ENCODE results near the gene GTF3C4.
A peak's percentile ranks its signal among the peaks of the same experiment; 100 is the strongest.

Gene GTF3C4, protein sequence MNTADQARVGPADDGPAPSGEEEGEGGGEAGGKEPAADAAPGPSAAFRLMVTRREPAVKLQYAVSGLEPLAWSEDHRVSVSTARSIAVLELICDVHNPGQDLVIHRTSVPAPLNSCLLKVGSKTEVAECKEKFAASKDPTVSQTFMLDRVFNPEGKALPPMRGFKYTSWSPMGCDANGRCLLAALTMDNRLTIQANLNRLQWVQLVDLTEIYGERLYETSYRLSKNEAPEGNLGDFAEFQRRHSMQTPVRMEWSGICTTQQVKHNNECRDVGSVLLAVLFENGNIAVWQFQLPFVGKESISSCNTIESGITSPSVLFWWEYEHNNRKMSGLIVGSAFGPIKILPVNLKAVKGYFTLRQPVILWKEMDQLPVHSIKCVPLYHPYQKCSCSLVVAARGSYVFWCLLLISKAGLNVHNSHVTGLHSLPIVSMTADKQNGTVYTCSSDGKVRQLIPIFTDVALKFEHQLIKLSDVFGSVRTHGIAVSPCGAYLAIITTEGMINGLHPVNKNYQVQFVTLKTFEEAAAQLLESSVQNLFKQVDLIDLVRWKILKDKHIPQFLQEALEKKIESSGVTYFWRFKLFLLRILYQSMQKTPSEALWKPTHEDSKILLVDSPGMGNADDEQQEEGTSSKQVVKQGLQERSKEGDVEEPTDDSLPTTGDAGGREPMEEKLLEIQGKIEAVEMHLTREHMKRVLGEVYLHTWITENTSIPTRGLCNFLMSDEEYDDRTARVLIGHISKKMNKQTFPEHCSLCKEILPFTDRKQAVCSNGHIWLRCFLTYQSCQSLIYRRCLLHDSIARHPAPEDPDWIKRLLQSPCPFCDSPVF

DNA sequence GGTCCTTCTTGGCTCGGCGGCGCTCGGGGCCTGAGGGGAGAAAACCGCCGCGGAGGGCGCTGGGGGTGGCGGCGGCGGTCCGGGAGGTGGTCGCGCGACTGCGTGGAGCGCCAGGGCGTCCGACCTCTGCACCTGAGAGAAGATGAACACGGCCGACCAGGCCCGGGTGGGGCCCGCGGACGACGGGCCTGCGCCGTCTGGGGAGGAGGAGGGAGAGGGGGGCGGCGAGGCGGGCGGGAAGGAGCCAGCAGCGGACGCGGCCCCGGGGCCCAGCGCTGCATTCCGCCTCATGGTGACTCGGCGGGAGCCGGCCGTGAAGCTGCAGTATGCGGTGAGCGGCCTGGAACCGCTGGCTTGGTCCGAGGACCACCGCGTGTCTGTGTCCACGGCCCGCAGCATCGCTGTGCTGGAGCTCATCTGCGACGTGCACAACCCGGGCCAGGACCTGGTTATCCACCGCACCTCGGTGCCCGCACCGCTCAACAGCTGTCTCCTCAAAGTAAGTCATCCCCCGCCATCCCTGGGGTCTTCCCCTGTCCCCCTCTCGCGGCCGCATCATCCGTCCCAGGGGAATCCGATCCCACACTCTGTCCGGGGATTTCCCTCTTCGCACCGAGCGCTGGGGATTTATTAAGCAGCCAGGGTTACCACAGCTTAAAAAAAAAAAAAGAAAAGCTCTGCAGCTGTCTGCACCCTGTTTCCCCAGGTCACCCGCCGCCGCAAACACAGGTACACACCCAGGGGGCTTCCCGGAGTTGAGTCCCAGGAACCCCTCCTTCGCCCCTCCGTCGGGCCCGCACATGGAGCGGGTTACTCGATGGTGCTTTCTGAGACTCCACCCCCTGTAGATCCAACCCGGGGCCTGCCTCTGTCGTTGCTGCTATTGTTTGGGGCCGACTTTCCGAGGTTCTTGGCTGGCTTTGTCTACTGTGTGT, at the start of gene GTF3C4:
GTF3C4 (plus strand) TSS at position 8 of the 935 bp plus-strand sequence; CDS start at position 143, 135 bp downstream.
- TF ChIP-seq, protein P1, sequence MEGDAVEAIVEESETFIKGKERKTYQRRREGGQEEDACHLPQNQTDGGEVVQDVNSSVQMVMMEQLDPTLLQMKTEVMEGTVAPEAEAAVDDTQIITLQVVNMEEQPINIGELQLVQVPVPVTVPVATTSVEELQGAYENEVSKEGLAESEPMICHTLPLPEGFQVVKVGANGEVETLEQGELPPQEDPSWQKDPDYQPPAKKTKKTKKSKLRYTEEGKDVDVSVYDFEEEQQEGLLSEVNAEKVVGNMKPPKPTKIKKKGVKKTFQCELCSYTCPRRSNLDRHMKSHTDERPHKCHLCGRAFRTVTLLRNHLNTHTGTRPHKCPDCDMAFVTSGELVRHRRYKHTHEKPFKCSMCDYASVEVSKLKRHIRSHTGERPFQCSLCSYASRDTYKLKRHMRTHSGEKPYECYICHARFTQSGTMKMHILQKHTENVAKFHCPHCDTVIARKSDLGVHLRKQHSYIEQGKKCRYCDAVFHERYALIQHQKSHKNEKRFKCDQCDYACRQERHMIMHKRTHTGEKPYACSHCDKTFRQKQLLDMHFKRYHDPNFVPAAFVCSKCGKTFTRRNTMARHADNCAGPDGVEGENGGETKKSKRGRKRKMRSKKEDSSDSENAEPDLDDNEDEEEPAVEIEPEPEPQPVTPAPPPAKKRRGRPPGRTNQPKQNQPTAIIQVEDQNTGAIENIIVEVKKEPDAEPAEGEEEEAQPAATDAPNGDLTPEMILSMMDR (IDR thresholded peaks at IDR 0.05; ENCODE audit: low read depth, low read length) = no peak
- DNase-seq (ENCODE audit: low read depth in 2 of 2) = peak; percentile 26 to 36

GRCh38 chr9:132622159-132622558, 48.1 kb upstream of the GTF3C4 start:
- no peak overlapping the region for H3K4me3 ChIP-seq (replicated peaks in 1 of 2; ENCODE audit: low read depth in 2 of 2, low read length in 2 of 2)
- TF ChIP-seq, protein P1 (IDR thresholded peaks at IDR 0.05; ENCODE audit: low read depth, low read length) = no peak
- DNase-seq (ENCODE audit: low read depth in 2 of 2) = peak; percentile 50

More for the DNA sequence above, at the start of gene GTF3C4:
- H3K4me3 ChIP-seq (replicated peaks in 1 of 2; ENCODE audit: low read depth in 2 of 2, low read length in 2 of 2) = peak within 1 kb of the TSS; percentile 95 to 96

DNA sequence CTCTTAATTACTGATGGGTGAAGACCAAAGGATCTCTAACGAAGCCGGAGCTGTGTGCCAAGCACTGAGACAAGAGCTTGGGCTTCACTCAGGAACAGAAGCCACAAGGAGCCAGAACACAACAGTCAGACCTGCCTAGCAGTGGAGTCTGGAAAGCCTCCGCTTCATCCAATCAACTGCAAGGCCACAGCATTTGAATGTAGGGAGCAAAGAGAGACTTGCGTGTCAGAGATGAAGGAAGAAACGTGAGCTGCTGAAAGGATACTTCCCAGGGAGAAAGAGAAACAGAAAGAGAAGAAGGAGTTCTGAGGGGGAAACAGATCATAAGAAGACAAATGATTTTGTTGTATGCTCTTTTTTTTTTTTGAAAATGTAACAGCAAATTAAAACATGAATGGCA, 44.0 kb upstream of the GTF3C4 start:
- H3K4me3 ChIP-seq (replicated peaks in 1 of 2; ENCODE audit: low read depth in 2 of 2, low read length in 2 of 2) = no peak overlapping the region
- TF ChIP-seq, protein P1 (IDR thresholded peaks at IDR 0.05; ENCODE audit: low read depth, low read length) = no peak
- no peak for DNase-seq (ENCODE audit: low read depth in 2 of 2)

GRCh38 chr9:132627106-132627505, 43.2 kb upstream of the GTF3C4 start:
- no peak for DNase-seq (ENCODE audit: low read depth in 2 of 2)
- TF ChIP-seq, protein P1 (IDR thresholded peaks at IDR 0.05; ENCODE audit: low read depth, low read length) = no peak
- H3K4me3 ChIP-seq (replicated peaks in 1 of 2; ENCODE audit: low read depth in 2 of 2, low read length in 2 of 2) = no peak overlapping the region

GRCh38 chr9:132627594-132627993, 42.7 kb upstream of the GTF3C4 start:
- TF ChIP-seq, protein P1 (IDR thresholded peaks at IDR 0.05; ENCODE audit: low read depth, low read length) = no peak
- no peak for DNase-seq (ENCODE audit: low read depth in 2 of 2)
- H3K4me3 ChIP-seq (replicated peaks in 1 of 2; ENCODE audit: low read depth in 2 of 2, low read length in 2 of 2) = no peak overlapping the region

GRCh38 chr9:132628746-132629145, 41.5 kb upstream of the GTF3C4 start:
- no peak for DNase-seq (ENCODE audit: low read depth in 2 of 2)
- no peak overlapping the region for H3K4me3 ChIP-seq (replicated peaks in 1 of 2; ENCODE audit: low read depth in 2 of 2, low read length in 2 of 2)
- TF ChIP-seq, protein P1 (IDR thresholded peaks at IDR 0.05; ENCODE audit: low read depth, low read length) = no peak
